Measurements from ENCODE around the gene LONRF2.

GRCh38 chr2:100278986-100279385 lies 43.3 kb downstream of the LONRF2 start:
- TF ChIP-seq CTCF (conservative IDR thresholded peaks at IDR 0.05; ENCODE audit: low read depth, low read length): no peak
- TF ChIP-seq EZH2 (IDR thresholded peaks at IDR 0.05; ENCODE audit: low read length, unreplicated experiment): no peak
- TF ChIP-seq EZH2phosphoT487 (IDR thresholded peaks at IDR 0.05; ENCODE audit: borderline replicate concordance, low read length): no peak
